GM12875 (cell line): Measurements from ENCODE around the gene MYMX.

ENCODE experiments used
- H3K4me3 ChIP-seq: one replicate; pipeline ENCODE4 v1.5.1; 2011; ENCODE audit warnings: low read depth, low read length, control low read depth
- CTCF ChIP-seq: IDR thresholded peaks from 2 replicates; pipeline ENCODE4 v1.5.1; 2011; ENCODE audit warnings: low read depth, mild to moderate bottlenecking, control low read depth, inconsistent platforms, low read length, moderate library complexity, borderline replicate concordance; ENCODE audit not compliant: insufficient read depth

The MYMX gene

GRCh38 chr6:44216677-44217331 is at the start of gene MYMX:
Gene MYMX, plus strand, starts transcription at chr6:44216926. Its CDS starts 546 bp downstream, at chr6:44217472.
- TF ChIP-seq CTCF, result no peak

GRCh38 chr6:44167567-44167966 is 49.2 kb upstream of the MYMX start:
- no peak overlapping the region for H3K4me3 ChIP-seq
- TF ChIP-seq CTCF, result no peak

More at GRCh38 chr6:44216677-44217331, at the start of gene MYMX:
- H3K4me3 ChIP-seq, result no peak within 1 kb of the TSS

GRCh38 chr6:44169154-44169553 is 47.6 kb upstream of the MYMX start:
- H3K4me3 ChIP-seq, result no peak overlapping the region
- TF ChIP-seq CTCF, result no peak

- H3K4me3 ChIP-seq, result no peak overlapping the region
- TF ChIP-seq CTCF, result no peak
Observed at GRCh38 chr6:44169886-44170570, 46.7 kb upstream of the MYMX start.

GRCh38 chr6:44171899-44172546 is 44.7 kb upstream of the MYMX start:
- H3K4me3 ChIP-seq, result no peak overlapping the region
- TF ChIP-seq CTCF, result no peak

DNA sequence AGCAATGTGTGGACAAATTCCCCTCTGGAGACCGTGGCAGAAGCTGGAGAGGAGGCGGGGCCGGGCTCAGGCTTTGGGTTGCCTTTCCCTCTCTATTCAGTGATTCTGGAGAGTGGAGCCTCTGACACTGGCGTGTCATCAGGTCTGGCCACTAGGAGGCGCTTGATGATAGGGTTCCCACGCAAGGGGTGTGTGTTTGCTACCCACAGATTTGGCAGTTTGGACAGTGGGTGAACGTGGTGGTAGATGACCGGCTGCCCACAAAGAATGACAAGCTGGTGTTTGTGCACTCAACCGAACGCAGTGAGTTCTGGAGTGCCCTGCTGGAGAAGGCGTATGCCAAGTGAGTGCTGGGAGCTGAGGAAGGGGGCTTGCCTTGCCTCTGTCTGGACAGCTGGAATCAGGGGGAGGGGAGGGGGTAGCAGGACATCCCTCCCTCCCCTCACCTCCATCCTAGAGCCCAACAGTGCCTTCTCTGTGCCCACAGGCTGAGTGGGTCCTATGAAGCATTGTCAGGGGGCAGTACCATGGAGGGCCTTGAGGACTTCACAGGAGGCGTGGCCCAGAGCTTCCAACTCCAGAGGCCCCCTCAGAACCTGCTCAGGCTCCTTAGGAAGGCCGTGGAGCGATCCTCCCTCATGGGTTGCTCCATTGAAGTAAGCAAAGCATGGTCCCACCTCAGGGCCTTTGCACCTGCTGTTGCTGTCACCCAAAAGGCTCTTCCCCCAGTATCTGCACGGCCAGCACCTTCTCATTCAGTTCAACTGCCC is 43.8 kb upstream of the MYMX start:
- no peak overlapping the region for H3K4me3 ChIP-seq

More for the DNA sequence above, 43.8 kb upstream of the MYMX start:
- peak; percentile 88 for TF ChIP-seq CTCF
